Right hindlimb (tissue), 1 donor: Measurements from ENCODE around the gene SEZ6.
A peak's percentile ranks its signal among the peaks of the same experiment; 100 is the strongest.

Experiments
- DNase-seq: peaks from one replicate; pipeline ENCODE4 v3.0.0-alpha.2; 2018

SEZ6 gene

GRCh38 chr17:28970879-28971278 lies 35.0 kb downstream of the SEZ6 start:
- DNase-seq = peak; percentile 75

- no peak for DNase-seq
These were observed 36.0 kb downstream of the SEZ6 start for GRCh38 chr17:28969706-28970393.

- DNase-seq = no peak
These were observed 36.9 kb downstream of the SEZ6 start for GRCh38 chr17:28968914-28969295.

GRCh38 chr17:28968231-28968913 lies 37.5 kb downstream of the SEZ6 start:
- DNase-seq = peak; percentile 59

- DNase-seq = no peak
These were observed 38.4 kb downstream of the SEZ6 start for GRCh38 chr17:28967221-28968135.

- no peak for DNase-seq
These were observed 42.0 kb downstream of the SEZ6 start for GRCh38 chr17:28963841-28964240.

- peak; percentile 24 for DNase-seq
These were observed 42.7 kb downstream of the SEZ6 start for GRCh38 chr17:28963055-28963611.

- DNase-seq = no peak
These were observed 44.4 kb downstream of the SEZ6 start for GRCh38 chr17:28961391-28961790.

- no peak for DNase-seq
These were observed 45.4 kb downstream of the SEZ6 start for GRCh38 chr17:28960256-28961061.

GRCh38 chr17:28959471-28959871 lies 46.4 kb downstream of the SEZ6 start:
- DNase-seq = no peak

- no peak for DNase-seq
These were observed 46.9 kb downstream of the SEZ6 start for GRCh38 chr17:28958820-28959455.

- no peak for DNase-seq
These were observed 47.9 kb downstream of the SEZ6 start for GRCh38 chr17:28957992-28958355.

GRCh38 chr17:28957277-28957991 lies 48.4 kb downstream of the SEZ6 start:
- no peak for DNase-seq

- DNase-seq = no peak
These were observed 49.0 kb downstream of the SEZ6 start for GRCh38 chr17:28956861-28957260.

GRCh38 chr17:28956112-28956511 lies 49.7 kb downstream of the SEZ6 start:
- no peak for DNase-seq

- DNase-seq = no peak
These were observed 50.4 kb downstream of the SEZ6 start for GRCh38 chr17:28955408-28955807.

- DNase-seq = no peak
These were observed 50.9 kb downstream of the SEZ6 start for GRCh38 chr17:28954886-28955285.

- DNase-seq = peak; percentile 57
These were observed 52.3 kb downstream of the SEZ6 start for GRCh38 chr17:28953444-28954118.

GRCh38 chr17:28951991-28952975 lies 53.5 kb downstream of the SEZ6 start:
- DNase-seq = peak; percentile 99
